ENCODE results near the gene TNNI3. TPM values are rescaled to one million over a fixed set of nuclear protein-coding genes. Genes with fewer than 3 reads are reported as not detected.

TNNI3 gene
- total and polyA plus RNA-seq, 10 of the 15 experiments (the other 5 are each of a cell fraction or from before 2014, with no cell fraction given): not detected

GRCh38 chr19:55116232-55116858, 41.2 kb downstream of the TNNI3 start (continued):
- TF ChIP-seq RCOR1 (conservative IDR thresholded peaks at IDR 0.05; ENCODE audit: low read depth, low read length) (0 out of 2 replicates have a peak, but pooled peaks have one; percentile 66), MTA2 (IDR thresholded peaks at IDR 0.05; ENCODE audit: low read depth) (no peak; the same call in 1 of the 2 replicates), HDAC6 (IDR thresholded peaks at IDR 0.05; ENCODE audit: unreplicated experiment) (no peak), ZNF207 (IDR thresholded peaks at IDR 0.05; ENCODE audit: borderline replicate concordance) (no peak), CEBPZ (IDR thresholded peaks at IDR 0.05; ENCODE audit: low read depth, low read length) (no peak), EZH2 (IDR thresholded peaks at IDR 0.05; ENCODE audit: borderline replicate concordance, control insufficient read depth, low read depth, low read length) (no peak), RELB (IDR thresholded peaks at IDR 0.05; ENCODE audit: low read depth) (peak; percentile 22; the same call in 1 of the 2 replicates), REST (IDR thresholded peaks at IDR 0.05; ENCODE audit: low read depth, low read length) (no peak), NFYB (IDR thresholded peaks at IDR 0.05; ENCODE audit: insufficient read depth, low read depth, low read length) (no peak), RBBP5 (conservative IDR thresholded peaks at IDR 0.05) (no peak), NFXL1 (IDR thresholded peaks at IDR 0.05; ENCODE audit: borderline replicate concordance) (no peak), BCLAF1 (IDR thresholded peaks at IDR 0.05) (no peak), TARDBP (IDR thresholded peaks at IDR 0.05; ENCODE audit: borderline replicate concordance) (no peak), BMI1 (IDR thresholded peaks at IDR 0.05; ENCODE audit: borderline replicate concordance) (no peak), RUNX3 (IDR thresholded peaks at IDR 0.05; ENCODE audit: low read length) (no peak), RFX5 (IDR thresholded peaks at IDR 0.05; ENCODE audit: low read depth, low read length) (no peak), BACH1 (IDR thresholded peaks at IDR 0.05; ENCODE audit: borderline replicate concordance) (no peak), MYB (IDR thresholded peaks at IDR 0.05; ENCODE audit: borderline replicate concordance, low read depth, low read length) (no peak), FOXM1 (IDR thresholded peaks at IDR 0.05; ENCODE audit: low read depth, low read length) (no peak)

All from GM12878 (cell line).